GM21515 (cell line): ENCODE results near the gene SLC23A3.
"Not testable (repeated sequence)": the region's sequence is repeated elsewhere in the genome, so short reads cannot be mapped to it uniquely, and the experiment has no call there.

ENCODE experiments used
- ATAC-seq: cut with Tn5 transposase; IDR thresholded peaks from one replicate; pipeline ENCODE4 v1.9.1; 2021; ENCODE audit not compliant: unreplicated experiment

Gene SLC23A3

GRCh38 chr2:219205981-219206327 lies 36.1 kb upstream of the SLC23A3 start:
- ATAC-seq: no peak

- no peak for ATAC-seq
Observed at GRCh38 chr2:219205165-219205538, 35.3 kb upstream of the SLC23A3 start.

- no peak for ATAC-seq
Observed at GRCh38 chr2:219204425-219205164, 34.8 kb upstream of the SLC23A3 start.

- ATAC-seq: not testable (repeated sequence)
Observed at GRCh38 chr2:219201331-219201730, 31.5 kb upstream of the SLC23A3 start.

DNA sequence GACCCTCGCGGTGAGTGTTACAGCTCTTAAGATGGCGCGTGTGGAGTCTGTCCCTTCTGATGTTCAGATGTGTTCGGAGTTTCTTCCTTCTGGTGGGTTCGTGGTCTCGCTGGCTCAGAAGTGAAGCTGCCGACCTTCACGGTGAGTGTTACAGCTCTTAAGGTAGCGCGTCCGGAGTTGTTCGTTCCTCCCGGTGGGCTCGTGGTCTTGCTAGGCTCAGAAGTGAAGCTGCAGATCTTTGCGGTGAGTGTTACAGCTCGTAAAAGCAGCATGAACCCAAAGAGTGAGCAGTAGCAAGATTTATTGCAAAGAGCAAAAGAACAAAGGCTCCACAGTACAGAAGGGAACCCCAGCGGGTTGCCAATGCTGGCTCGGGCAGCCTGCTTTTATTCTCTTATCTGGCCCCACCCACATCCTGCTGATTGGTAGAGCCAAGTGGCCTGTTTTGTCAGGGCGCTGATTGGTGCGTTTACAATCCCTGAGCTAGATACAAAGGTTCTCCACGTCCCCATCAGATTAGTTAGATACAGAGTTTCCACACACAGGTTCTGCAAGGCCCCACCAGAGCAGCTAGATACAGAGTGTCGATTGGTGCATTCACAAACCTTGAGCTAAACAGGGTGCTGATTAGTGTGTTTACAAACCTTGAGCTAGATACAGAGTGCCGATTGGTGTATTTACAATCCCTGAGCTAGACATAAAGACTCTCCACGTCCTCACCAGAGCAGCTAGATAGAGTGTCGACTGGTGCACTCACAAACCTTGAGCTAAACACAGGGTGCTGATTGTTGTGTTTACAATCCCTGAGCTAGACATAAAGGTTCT lies 30.9 kb upstream of the SLC23A3 start:
- ATAC-seq: not testable (repeated sequence)

DNA sequence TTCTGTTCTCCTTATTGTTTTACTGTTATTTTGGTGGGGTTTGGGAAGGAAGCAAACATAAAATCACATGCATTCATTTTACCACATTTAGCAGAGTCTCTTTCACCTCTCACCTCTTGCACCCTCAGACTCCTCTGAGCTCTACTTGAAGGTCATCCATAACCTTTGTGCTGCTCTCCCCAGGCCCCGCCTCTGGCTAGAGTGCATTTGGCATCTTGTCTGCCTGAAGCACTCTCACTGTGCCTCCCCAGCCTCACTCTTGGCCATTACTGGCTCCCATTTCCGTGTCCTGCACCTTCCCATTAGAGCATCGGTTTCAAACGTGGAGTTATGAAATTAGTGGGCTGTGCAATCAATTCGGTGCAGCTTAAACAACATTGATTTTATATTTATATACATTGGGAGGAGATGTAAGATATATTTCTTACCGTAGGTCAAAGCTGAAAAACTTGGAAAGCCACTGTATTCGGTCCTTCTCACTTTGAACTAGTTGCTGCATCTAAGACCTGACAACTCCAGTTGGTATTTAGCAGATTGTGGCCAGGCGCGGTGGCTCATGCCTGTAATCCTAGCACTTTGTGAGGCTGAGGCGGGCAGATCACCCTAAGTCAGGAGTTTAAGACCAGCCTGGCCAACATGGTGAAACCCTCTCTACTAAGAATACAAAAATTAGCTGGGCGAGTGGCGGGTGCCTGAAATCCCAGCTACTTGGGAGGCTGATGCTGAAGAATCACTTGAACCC lies 29.8 kb upstream of the SLC23A3 start:
- no peak for ATAC-seq

GRCh38 chr2:219198974-219199373 lies 29.1 kb upstream of the SLC23A3 start:
- ATAC-seq: no peak

- ATAC-seq: no peak
Observed at GRCh38 chr2:219197388-219197787, 27.6 kb upstream of the SLC23A3 start.

GRCh38 chr2:219186754-219187456 lies 17.1 kb upstream of the SLC23A3 start:
- ATAC-seq: no peak

DNA sequence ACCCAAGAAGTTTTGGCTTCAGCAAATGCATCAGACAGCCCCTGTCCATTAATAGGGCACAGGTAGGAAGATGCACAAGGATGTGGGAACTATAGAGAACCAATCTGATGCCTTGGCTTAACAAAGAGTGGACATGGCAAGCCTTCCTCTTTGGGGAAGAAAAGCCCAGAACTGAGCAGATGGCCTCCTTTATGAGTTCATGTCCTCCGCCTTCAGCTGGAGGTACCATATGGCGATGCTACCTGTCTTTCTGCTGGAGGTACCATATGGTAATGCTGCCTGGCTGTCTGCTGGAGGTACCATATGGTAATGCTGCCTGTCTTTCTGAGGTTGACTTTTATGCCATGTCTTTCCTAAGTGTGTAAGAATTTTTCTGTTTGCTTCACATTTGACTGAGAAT lies 14.3 kb upstream of the SLC23A3 start:
- no peak for ATAC-seq

GRCh38 chr2:219183151-219183772 lies 13.4 kb upstream of the SLC23A3 start:
- no peak for ATAC-seq

DNA sequence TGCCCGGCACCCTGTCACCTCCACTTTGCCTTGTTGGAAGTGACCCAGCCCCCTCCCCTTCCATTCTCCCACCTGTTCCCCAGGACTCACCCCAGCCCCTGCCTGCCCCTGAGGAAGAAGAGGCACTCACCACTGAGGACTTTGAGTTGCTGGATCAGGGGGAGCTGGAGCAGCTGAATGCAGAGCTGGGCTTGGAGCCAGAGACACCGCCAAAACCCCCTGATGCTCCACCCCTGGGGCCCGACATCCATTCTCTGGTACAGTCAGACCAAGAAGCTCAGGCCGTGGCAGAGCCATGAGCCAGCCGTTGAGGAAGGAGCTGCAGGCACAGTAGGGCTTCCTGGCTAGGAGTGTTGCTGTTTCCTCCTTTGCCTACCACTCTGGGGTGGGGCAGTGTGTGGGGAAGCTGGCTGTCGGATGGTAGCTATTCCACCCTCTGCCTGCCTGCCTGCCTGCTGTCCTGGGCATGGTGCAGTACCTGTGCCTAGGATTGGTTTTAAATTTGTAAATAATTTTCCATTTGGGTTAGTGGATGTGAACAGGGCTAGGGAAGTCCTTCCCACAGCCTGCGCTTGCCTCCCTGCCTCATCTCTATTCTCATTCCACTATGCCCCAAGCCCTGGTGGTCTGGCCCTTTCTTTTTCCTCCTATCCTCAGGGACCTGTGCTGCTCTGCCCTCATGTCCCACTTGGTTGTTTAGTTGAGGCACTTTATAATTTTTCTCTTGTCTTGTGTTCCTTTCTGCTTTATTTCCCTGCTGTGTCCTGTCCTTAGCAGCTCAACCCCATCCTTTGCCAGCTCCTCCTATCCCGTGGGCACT lies 12.7 kb upstream of the SLC23A3 start:
- ATAC-seq: no peak

- ATAC-seq: no peak
Observed at GRCh38 chr2:219181531-219181930, 11.7 kb upstream of the SLC23A3 start.

DNA sequence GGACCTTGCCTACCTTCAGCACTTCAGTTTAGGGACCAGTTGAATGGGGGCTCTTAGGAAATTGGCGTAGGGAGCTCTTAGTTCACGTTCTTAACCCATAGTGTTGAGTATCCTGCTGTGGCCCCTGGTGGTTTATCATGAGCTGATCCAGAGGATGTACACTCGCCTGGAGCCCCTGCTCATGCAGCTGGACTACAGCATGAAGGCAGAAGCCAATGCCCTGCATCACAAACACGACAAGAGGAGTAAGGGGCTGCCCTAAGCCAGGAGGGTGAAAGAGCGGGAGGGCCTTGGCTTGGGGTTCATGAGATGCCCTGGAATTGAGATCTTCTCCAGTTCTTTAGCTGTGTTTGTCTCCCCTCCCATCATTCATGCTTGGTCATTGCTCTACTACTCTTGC lies 11.1 kb upstream of the SLC23A3 start:
- no peak for ATAC-seq

GRCh38 chr2:219179601-219180465 lies 10.0 kb upstream of the SLC23A3 start:
- no peak for ATAC-seq

DNA sequence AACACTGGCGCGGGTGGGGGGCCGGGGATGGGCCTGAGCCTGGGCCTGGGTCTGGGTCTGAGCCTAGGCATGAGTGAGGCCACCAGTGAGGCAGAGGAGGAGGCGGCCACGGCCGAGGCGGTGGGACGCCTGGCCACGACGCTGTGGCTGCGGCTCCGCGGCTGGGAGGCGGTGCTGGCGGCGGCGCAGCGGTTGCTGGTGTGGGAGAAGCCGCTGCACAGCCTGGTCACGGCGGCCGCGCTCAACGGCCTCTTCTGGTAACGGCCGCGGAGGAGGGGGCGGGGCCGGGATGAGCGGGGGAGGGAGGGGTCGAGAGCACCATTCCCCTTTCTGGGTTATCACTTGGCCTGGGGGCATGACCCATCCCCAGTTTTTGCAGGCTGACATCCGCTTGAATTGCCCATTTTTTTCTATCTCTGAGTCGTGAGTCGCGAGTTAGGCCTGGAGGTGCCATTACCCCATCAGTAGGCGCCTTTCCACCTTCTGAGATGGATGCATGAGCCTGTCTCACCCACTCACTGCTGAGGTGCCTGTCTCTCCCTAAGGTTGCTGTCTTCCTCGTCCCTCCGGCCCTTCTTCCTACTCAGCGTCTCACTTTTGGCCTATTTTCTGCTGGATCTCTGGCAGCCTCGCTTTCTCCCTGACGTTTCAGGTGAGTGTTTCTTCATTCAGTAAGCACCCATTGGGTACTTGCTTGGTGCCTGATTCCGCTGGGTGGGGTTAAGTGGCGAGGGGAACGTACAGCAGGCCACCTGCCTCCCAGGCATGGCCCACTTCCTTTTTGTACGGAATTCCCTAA lies 8.7 kb upstream of the SLC23A3 start:
- ATAC-seq: peak; percentile 15

GRCh38 chr2:219177552-219178376 lies 7.9 kb upstream of the SLC23A3 start, which contains the start of gene RETREG2:
TSS of gene RETREG2 (plus strand) at chr2:219178275. CDS start at chr2:219178353, 78 bp downstream.
- peak; percentile 45 for ATAC-seq
